HEK293 (cell line): ENCODE measurements around the gene ROR2.
A peak's percentile ranks its signal among the peaks of the same experiment; 100 is the strongest.

Experiments used
- CTCF ChIA-PET: fragments of 350-600 bp; formaldehyde crosslinking; extraction: SDS; loops from one replicate; lab custom pipeline; 2021; ENCODE audit warnings: antibody characterized with exemption; lab: Yijun Ruan, JAX
- POLR2A ChIA-PET: fragments of 300-600 bp; formaldehyde crosslinking; extraction: SDS; loops from one replicate; lab custom pipeline; 2020; ENCODE audit warnings: antibody characterized with exemption, inconsistent platforms; lab: Yijun Ruan, JAX
- H3K27ac ChIP-seq: fragments of 200-500 bp; sonication (Bioruptor generic); 2 replicates; pipeline ENCODE4 v1.5.1; 2014; ENCODE audit warnings: low read depth, low read length, control low read depth, inconsistent platforms; ENCODE audit errors: extremely low read depth
- H3K36me3 ChIP-seq, 2 experiments: fragments of 200-500 bp in 1 of 2; sonication (Bioruptor generic) in 1 of 2; 1 replicate in 1 of 2; 2 replicates in 1 of 2; pipeline ENCODE4 v1.5.1; 2014 to 2017; ENCODE audit warnings: inconsistent platforms in 2 of 2, low read length in 2 of 2; ENCODE audit not compliant: control insufficient read depth in 2 of 2, insufficient read depth in 1 of 2
- H3K4me1 ChIP-seq: fragments of 200-500 bp; sonication (Bioruptor generic); 2 replicates; pipeline ENCODE4 v1.5.1; 2014; ENCODE audit warnings: mild to moderate bottlenecking, low read length, inconsistent platforms; ENCODE audit not compliant: control insufficient read depth, insufficient read depth
- H3K4me3 ChIP-seq: 2 replicates; pipeline ENCODE4 v1.5.1; 2011; ENCODE audit warnings: low read depth, mild to moderate bottlenecking, control low read depth, low read length, moderate library complexity
- H3K9me3 ChIP-seq: fragments of 200-500 bp; sonication (Bioruptor generic); 2 replicates; pipeline ENCODE4 v1.5.1; 2014; ENCODE audit warnings: low read depth, low read length, inconsistent platforms; ENCODE audit not compliant: control insufficient read depth, insufficient read depth
- GLIS1 ChIP-seq: fragments of 450-650 bp; formaldehyde crosslinking; IDR thresholded peaks from 2 replicates; pipeline ENCODE4 v1.5.1; 2016; ENCODE audit warnings: missing biosample characterization, missing genetic modification characterization
- KLF17 ChIP-seq: fragments of 450-650 bp; formaldehyde crosslinking; IDR thresholded peaks from 2 replicates; pipeline ENCODE4 v1.5.1; 2016; ENCODE audit warnings: missing biosample characterization, missing genetic modification characterization
- KLF8 ChIP-seq: fragments of 450-650 bp; formaldehyde crosslinking; IDR thresholded peaks from 2 replicates; pipeline ENCODE4 v1.5.1; 2016; ENCODE audit warnings: missing biosample characterization, missing genetic modification characterization
- SCRT2 ChIP-seq: fragments of 450-650 bp; formaldehyde crosslinking; IDR thresholded peaks from 2 replicates; pipeline ENCODE4 v1.5.1; 2016; ENCODE audit warnings: missing biosample characterization, missing genetic modification characterization
- SP7 ChIP-seq: fragments of 450-650 bp; formaldehyde crosslinking; IDR thresholded peaks from 2 replicates; pipeline ENCODE4 v1.5.1; 2016; ENCODE audit warnings: missing biosample characterization, missing genetic modification characterization
- ZBTB17 ChIP-seq: fragments of 450-650 bp; formaldehyde crosslinking; IDR thresholded peaks from 2 replicates; pipeline ENCODE4 v1.5.1; 2016; ENCODE audit warnings: missing biosample characterization, missing genetic modification characterization
- ZBTB21 ChIP-seq: fragments of 450-650 bp; formaldehyde crosslinking; IDR thresholded peaks from 2 replicates; pipeline ENCODE4 v1.5.1; 2017; ENCODE audit warnings: missing biosample characterization, missing genetic modification characterization
- ZEB2 ChIP-seq: fragments of 450-650 bp; formaldehyde crosslinking; IDR thresholded peaks from 2 replicates; pipeline ENCODE4 v1.5.1; 2016; ENCODE audit warnings: missing biosample characterization, missing genetic modification characterization
- ZFP69B ChIP-seq: fragments of 450-650 bp; formaldehyde crosslinking; IDR thresholded peaks from 2 replicates; pipeline ENCODE4 v1.5.1; 2016; ENCODE audit warnings: missing biosample characterization, missing genetic modification characterization
- ZNF114 ChIP-seq: fragments of 450-650 bp; formaldehyde crosslinking; IDR thresholded peaks from 2 replicates; pipeline ENCODE4 v1.5.0; 2017; ENCODE audit warnings: missing biosample characterization, missing genetic modification characterization
- ZNF155 ChIP-seq: fragments of 450-650 bp; formaldehyde crosslinking; IDR thresholded peaks from 2 replicates; pipeline ENCODE4 v1.5.1; 2016; ENCODE audit warnings: missing biosample characterization, missing genetic modification characterization
- ZNF223 ChIP-seq: fragments of 450-650 bp; formaldehyde crosslinking; IDR thresholded peaks from 2 replicates; pipeline ENCODE4 v1.5.1; 2016; ENCODE audit warnings: missing biosample characterization, missing genetic modification characterization
- ZNF394 ChIP-seq: fragments of 450-650 bp; formaldehyde crosslinking; IDR thresholded peaks from 2 replicates; pipeline ENCODE4 v1.5.1; 2016; ENCODE audit warnings: missing biosample characterization, missing genetic modification characterization, mild to moderate bottlenecking, moderate library complexity, borderline replicate concordance
- ZNF404 ChIP-seq: fragments of 450-650 bp; formaldehyde crosslinking; IDR thresholded peaks from 2 replicates; pipeline ENCODE4 v1.5.1; 2017; ENCODE audit warnings: missing biosample characterization, missing genetic modification characterization
- ZNF426 ChIP-seq: fragments of 450-650 bp; formaldehyde crosslinking; IDR thresholded peaks from 2 replicates; pipeline ENCODE4 v1.5.1; 2017; ENCODE audit warnings: missing biosample characterization, missing genetic modification characterization, mild to moderate bottlenecking, inconsistent platforms, moderate library complexity
- ZNF548 ChIP-seq: fragments of 450-650 bp; formaldehyde crosslinking; IDR thresholded peaks from 2 replicates; pipeline ENCODE4 v1.5.1; 2016; ENCODE audit warnings: missing biosample characterization, missing genetic modification characterization
- ZNF596 ChIP-seq: fragments of 450-650 bp; IDR thresholded peaks from 2 replicates; pipeline ENCODE4 v1.5.0; 2018; ENCODE audit warnings: missing biosample characterization, mild to moderate bottlenecking, missing genetic modification characterization, moderate library complexity
- ZNF600 ChIP-seq: fragments of 450-650 bp; formaldehyde crosslinking; IDR thresholded peaks from 2 replicates; pipeline ENCODE4 v1.5.1; 2016; ENCODE audit warnings: missing biosample characterization, missing genetic modification characterization
- ZNF639 ChIP-seq: fragments of 450-650 bp; formaldehyde crosslinking; IDR thresholded peaks from 2 replicates; pipeline ENCODE4 v1.5.1; 2016; ENCODE audit warnings: missing biosample characterization, missing genetic modification characterization
- ZSCAN4 ChIP-seq: fragments of 450-650 bp; formaldehyde crosslinking; IDR thresholded peaks from 2 replicates; pipeline ENCODE4 v1.5.1; 2017; ENCODE audit warnings: missing biosample characterization, missing genetic modification characterization
- TF ChIP-seq, protein P1 (sequence below): fragments of 450-650 bp; formaldehyde crosslinking; IDR thresholded peaks from 2 replicates; pipeline ENCODE4 v1.5.1; 2016; ENCODE audit warnings: missing biosample characterization, missing genetic modification characterization
- TF ChIP-seq, protein P2 (sequence below): fragments of 450-650 bp; formaldehyde crosslinking; IDR thresholded peaks from 2 replicates; pipeline ENCODE4 v1.5.1; 2017; ENCODE audit warnings: missing biosample characterization, missing genetic modification characterization

ROR2 gene

DNA sequence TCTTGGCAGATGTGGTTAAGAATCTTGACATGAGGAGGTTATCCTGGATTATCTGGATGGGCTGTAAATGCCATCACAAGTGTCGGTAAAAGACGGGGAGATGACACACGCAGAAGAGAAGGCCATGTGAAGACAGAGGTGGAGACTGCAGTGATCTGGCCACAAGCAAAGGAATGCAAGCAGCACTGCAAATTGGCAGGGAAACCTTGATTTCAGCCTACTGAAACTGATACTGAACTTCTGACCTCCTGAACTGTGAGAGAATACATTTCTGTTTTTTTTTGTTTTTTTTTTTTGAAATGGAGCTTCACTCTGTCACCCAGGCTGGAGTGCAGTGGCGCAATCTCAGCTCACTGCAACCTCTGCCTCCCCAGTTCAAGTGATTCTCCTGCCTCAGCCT is 433.9 kb downstream of the ROR2 start:
- ChIA-PET POLR2A (no interaction called here), CTCF (no interaction called here)
- Histone ChIP-seq H3K9me3 (no peaks in the 10 kb centered on the region), H3K4me3 (no peak overlapping the region), H3K27ac (no peak overlapping the region), H3K36me3 (no peaks in the 10 kb centered on the region), H3K4me1 (no peaks in the 10 kb centered on the region)
- TF ChIP-seq ZNF596 (tag by site-specific recombination) (no peak), ZSCAN4 (tag by site-specific recombination) (no peak), ZNF155 (tag by site-specific recombination) (no peak), ZNF114 (tag by site-specific recombination) (no peak), SCRT2 (tag by site-specific recombination) (no peak)
- TF ChIP-seq, protein P1, sequence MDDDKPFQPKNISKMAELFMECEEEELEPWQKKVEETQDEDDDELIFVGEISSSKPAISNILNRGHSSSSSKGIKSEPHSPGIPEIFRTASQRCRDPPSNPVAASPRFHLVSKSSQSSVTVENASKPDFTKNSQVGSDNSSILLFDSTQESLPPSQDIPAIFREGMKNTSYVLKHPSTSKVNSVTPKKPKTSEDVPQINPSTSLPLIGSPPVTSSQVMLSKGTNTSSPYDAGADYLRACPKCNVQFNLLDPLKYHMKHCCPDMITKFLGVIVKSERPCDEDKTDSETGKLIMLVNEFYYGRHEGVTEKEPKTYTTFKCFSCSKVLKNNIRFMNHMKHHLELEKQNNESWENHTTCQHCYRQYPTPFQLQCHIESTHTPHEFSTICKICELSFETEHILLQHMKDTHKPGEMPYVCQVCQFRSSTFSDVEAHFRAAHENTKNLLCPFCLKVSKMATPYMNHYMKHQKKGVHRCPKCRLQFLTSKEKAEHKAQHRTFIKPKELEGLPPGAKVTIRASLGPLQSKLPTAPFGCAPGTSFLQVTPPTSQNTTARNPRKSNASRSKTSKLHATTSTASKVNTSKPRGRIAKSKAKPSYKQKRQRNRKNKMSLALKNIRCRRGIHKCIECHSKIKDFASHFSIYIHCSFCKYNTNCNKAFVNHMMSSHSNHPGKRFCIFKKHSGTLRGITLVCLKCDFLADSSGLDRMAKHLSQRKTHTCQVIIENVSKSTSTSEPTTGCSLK (tag by site-specific recombination): no peak
- TF ChIP-seq, protein P2, sequence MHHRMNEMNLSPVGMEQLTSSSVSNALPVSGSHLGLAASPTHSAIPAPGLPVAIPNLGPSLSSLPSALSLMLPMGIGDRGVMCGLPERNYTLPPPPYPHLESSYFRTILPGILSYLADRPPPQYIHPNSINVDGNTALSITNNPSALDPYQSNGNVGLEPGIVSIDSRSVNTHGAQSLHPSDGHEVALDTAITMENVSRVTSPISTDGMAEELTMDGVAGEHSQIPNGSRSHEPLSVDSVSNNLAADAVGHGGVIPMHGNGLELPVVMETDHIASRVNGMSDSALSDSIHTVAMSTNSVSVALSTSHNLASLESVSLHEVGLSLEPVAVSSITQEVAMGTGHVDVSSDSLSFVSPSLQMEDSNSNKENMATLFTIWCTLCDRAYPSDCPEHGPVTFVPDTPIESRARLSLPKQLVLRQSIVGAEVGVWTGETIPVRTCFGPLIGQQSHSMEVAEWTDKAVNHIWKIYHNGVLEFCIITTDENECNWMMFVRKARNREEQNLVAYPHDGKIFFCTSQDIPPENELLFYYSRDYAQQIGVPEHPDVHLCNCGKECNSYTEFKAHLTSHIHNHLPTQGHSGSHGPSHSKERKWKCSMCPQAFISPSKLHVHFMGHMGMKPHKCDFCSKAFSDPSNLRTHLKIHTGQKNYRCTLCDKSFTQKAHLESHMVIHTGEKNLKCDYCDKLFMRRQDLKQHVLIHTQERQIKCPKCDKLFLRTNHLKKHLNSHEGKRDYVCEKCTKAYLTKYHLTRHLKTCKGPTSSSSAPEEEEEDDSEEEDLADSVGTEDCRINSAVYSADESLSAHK (tag by site-specific recombination): no peak

DNA sequence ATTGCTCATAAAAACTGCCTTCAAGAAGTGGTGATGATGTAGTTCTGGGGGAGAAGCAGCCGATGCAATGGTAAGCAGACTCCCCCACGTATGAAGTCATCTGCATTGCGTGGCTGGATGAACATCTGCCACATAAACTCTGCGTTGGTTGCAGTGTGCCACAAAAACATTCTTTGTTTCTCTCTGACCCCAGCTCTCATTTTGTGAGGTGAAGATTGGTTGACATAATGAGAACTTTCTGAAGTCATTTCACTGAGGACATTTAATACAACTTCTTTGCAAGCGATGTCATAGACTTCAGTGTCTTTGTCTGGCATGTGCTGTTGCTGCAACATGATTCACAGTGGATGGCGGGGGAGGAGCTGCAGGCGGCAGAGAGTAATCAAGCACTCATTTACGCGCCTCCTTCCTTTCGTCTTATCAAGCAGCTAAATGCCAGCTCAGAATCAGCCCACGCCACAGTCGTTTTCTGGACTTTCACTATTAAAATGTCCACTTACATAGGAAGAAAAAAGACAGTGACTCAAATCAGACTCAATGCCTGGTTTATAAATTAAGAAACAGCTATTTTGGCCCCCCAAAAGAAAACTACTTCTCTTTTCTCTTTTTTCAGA is 434.8 kb downstream of the ROR2 start:
- Histone ChIP-seq H3K4me1 (no peaks in the 10 kb centered on the region), H3K27ac (no peak overlapping the region), H3K36me3 (no peaks in the 10 kb centered on the region), H3K9me3 (no peaks in the 10 kb centered on the region), H3K4me3 (no peak overlapping the region; the same call in 1 of the 2 replicates)
- CTCF ChIA-PET: interaction anchor here (0.6 to 1.2 kb wide), 3 partner anchors 13 to 414 kb away, joined by 3 to 4 read pairs (median 3); no protein-coding TSS in a partner anchor
- POLR2A ChIA-PET: interaction anchor here (0.5 to 1.0 kb wide), 4 partner anchors 20 to 139 kb away, joined by 3 to 8 read pairs (median 4); no protein-coding TSS in a partner anchor
- TF ChIP-seq ZNF600 (tag by site-specific recombination): peak; percentile 73
- peak; percentile 68 for TF ChIP-seq ZBTB17 (tag by site-specific recombination)
- TF ChIP-seq ZNF639 (tag by site-specific recombination): 0 out of 2 replicates have a peak, but pooled peaks have one; percentile 74
- TF ChIP-seq ZNF404 (tag by site-specific recombination): no peak
- TF ChIP-seq SP7 (tag by site-specific recombination): peak; percentile 56
- no peak for TF ChIP-seq ZSCAN4 (tag by site-specific recombination)
- 0 out of 2 replicates have a peak, but pooled peaks have one; percentile 31 for TF ChIP-seq ZFP69B (tag by site-specific recombination)
- peak; percentile 80 for TF ChIP-seq ZNF548
- TF ChIP-seq KLF8: 0 out of 2 replicates have a peak, but pooled peaks have one; percentile 30
- no peak for TF ChIP-seq ZNF223 (tag by site-specific recombination)
- TF ChIP-seq SCRT2 (tag by site-specific recombination): peak; percentile 61
- TF ChIP-seq ZNF394 (tag by site-specific recombination): peak; percentile 73
- peak; percentile 96 for TF ChIP-seq ZBTB21 (tag by site-specific recombination)
- peak; percentile 48; the same call in 1 of the 2 replicates for TF ChIP-seq KLF17 (tag by site-specific recombination)
- TF ChIP-seq ZNF426 (tag by site-specific recombination): no peak
- peak; percentile 69 for TF ChIP-seq GLIS1 (tag by site-specific recombination)
- peak; percentile 87 for TF ChIP-seq ZEB2 (tag by site-specific recombination)
